ENCODE data around the gene MYO9B.

DNA sequence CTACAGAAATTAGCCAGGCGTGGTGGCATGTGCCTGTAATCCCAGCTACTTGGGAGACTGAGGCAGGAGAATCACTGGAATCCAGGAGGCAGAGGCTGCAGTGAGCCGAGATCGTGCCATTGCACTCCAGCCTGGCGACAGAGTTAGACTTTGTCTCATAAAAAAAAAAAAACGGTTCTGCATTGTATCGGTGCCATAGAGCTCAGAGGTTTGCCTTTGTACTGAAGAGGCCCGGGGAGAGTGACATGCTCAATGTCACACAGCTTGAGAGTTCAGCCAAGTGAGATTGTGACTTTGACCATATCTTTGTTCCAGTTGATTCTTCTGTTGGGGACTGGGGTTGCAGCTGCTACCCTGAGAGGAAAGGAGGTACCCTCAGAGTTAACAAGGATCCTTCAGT is 4.7 kb upstream of the MYO9B start:
- TF ChIP-seq CTCF (conservative IDR thresholded peaks at IDR 0.05 in 1 of 2, IDR thresholded peaks at IDR 0.05 in 1 of 2; ENCODE audit: extremely low read depth in 1 of 2, insufficient read depth in 1 of 2, low read depth in 1 of 2, low read length in 2 of 2) (no peak), EZH2 (IDR thresholded peaks at IDR 0.05; ENCODE audit: borderline replicate concordance, low read length) (no peak)

Measured in mammary epithelial cell (primary cell).